ENCODE data around the gene DCST1.
"Not testable (repeated sequence)": the region's sequence is repeated elsewhere in the genome, so short reads cannot be mapped to it uniquely, and the experiment has no call there.

Gene DCST1, protein sequence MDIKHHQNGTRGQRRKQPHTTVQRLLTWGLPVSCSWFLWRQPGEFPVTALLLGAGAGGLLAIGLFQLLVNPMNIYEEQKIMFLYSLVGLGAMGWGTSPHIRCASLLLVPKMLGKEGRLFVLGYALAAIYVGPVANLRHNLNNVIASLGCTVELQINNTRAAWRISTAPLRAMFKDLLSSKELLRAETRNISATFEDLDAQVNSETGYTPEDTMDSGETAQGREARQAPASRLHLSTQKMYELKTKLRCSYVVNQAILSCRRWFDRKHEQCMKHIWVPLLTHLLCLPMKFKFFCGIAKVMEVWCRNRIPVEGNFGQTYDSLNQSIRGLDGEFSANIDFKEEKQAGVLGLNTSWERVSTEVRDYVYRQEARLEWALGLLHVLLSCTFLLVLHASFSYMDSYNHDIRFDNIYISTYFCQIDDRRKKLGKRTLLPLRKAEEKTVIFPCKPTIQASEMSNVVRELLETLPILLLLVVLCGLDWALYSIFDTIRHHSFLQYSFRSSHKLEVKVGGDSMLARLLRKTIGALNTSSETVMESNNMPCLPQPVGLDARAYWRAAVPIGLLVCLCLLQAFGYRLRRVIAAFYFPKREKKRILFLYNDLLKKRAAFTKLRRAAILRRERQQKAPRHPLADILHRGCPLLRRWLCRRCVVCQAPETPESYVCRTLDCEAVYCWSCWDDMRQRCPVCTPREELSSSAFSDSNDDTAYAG

GRCh38 chr1:155033524-155033923, at the start of gene DCST1, which contains the start of gene DCST2:
Gene DCST1, plus strand, starts transcription at chr1:155033824. Its CDS starts 213 bp downstream, at chr1:155034037.
Gene DCST2, minus strand, starts transcription at chr1:155033781. Its CDS starts 80 bp downstream, at chr1:155033701.
- no peak for DNase-seq

GRCh38 chr1:154986736-154987135, 46.9 kb upstream of the DCST1 start:
- not testable (repeated sequence) for DNase-seq

- DNase-seq = no peak
Measured at GRCh38 chr1:154987326-154987725, 46.3 kb upstream of the DCST1 start.

DNA sequence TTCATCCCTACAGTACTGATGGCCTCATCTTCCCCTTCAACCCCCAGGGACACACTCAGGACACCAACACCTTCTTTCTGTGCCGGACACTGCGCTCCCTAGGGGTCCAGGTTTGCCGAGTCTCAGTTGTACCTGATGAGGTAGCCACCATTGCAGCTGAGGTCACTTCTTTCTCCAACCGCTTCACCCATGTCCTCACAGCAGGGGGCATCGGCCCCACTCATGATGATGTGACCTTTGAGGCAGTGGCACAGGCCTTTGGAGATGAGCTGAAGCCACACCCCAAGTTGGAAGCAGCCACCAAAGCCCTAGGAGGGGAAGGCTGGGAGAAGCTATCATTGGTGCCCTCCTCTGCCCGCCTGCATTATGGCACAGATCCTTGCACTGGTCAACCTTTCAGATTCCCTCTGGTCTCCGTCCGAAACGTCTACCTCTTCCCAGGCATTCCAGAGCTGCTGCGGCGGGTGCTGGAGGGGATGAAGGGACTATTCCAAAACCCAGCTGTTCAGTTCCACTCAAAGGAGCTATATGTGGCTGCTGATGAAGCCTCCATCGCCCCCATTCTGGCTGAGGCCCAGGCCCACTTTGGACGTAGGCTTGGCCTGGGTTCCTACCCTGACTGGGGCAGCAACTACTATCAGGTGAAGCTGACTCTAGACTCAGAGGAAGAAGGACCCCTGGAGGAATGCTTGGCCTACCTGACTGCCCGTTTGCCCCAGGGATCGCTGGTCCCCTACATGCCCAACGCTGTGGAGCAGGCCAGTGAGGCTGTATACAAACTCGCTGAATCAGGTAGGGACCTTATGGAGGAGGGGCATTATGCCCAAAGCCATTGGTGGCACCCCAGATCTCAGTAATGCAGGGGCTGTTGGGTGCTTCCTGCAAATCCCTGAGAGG, 45.3 kb upstream of the DCST1 start:
- no peak for DNase-seq

DNA sequence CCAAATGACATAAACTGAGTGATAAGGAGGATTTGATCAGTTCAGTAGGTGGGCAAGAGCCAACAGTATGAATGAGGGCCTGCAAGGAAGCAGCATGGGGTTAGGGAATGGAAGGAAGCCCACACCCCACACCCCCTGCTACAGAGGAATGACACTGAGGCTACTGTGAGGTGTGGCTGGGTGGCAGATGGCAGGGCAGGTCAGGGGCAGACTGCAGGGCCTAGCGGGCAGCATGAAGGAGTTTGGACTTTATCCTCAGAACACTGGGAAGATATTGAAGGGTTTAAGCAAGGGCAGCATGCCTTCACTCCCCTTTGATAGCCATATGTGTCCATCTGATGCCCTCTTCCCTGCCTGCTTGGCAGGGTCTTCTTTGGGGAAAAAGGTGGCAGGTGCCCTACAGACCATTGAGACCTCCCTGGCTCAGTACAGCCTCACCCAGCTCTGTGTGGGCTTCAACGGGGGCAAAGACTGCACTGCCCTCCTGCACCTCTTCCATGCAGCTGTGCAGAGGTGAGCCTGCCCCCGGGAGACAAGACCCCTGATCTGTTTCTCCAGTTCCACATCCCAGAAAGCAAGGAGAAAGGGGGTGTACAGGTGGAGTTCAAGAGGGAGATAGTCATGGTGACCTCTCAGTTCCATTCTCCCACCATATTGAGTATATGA, 44.3 kb upstream of the DCST1 start:
- DNase-seq = no peak

DNA sequence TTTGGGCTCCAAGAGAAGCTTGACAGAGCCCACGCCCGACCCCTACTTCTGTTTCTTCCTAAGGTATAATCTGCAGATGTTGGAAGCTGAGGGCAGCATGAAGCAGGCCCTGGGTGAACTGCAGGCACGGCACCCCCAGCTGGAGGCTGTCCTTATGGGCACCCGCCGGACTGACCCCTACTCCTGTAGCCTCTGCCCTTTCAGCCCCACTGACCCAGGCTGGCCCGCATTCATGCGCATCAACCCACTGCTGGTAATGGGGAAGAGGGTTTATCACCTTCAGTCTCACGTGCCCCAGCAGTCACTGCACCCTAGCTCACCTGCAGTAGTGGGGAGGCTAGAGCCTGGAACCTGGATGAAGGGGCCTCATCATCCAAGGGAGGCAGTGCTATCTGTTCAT, 43.3 kb upstream of the DCST1 start:
- DNase-seq = no peak

- DNase-seq = no peak
Measured at GRCh38 chr1:154992721-154993571, 40.7 kb upstream of the DCST1 start.

DNA sequence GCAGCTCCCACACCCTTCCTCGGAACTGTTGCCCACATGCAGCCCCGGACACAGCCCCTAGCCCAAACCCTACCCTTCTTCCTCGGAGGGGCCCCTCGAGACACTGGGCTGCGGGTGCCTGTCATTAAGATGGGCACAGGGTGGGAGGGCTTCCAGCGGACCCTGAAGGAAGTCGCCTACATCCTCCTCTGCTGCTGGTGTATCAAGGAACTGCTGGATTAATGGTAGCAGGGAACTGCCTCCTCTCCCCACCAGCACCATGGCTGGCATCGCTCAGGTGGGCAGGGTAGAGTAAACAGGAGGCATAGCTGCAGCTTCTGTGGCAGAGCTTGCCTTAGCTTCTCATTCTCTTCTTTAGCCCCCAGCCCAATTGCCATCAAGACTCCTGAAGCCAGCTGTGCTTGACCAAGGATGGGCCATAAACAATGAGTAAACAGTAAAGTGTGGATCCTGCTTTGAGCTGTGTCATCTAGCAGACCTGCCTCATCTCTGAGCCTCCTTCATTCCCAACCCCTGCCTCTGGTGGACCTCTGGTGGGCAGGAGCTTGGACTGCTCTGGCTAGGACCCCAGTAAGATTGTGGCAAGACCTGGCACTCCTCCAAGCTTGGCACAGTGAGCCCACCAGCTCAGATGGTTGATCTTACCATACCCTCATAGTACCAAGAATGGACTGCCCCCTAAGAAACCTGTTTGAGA, 39.9 kb upstream of the DCST1 start, which contains the start of gene LENEP:
TSS of gene LENEP (plus strand) at position 15 of the 697 bp plus-strand sequence. CDS start at position 37, 22 bp downstream.
- no peak for DNase-seq

GRCh38 chr1:154994269-154994587, 39.4 kb upstream of the DCST1 start:
- no peak for DNase-seq

GRCh38 chr1:154994591-154994990, 39.0 kb upstream of the DCST1 start:
- DNase-seq = no peak

DNA sequence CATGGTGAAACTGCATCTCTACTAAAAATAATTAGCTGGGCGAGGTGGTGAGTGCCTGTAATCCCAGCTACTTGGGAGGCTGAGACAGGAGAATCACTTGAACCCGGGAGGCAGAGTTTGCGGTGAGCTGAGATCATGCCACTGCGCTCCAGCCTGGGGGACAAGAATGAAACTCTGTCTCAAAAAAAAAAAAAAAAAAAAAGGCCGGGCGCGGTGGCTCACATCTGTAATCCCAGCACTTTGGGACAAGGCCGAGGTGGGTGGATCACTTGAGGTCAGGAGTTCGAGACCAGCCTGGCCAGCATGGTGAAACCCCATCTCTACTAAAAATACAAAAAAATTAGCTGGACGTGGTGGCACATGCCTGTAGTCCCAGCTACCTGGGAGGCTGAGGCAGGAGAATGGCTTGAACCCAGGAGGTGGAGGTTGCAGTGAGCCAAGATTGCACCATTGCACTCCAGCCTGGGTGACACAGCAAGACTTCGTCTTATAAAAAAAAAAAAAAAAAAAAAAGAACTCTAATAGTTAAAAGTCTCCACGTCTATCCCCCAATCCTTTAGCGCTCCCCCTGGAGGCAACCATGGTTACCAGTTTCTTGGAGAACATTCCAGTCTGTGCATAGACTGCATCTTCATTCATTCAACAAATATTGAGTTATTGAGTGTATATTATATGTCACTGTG, 38.2 kb upstream of the DCST1 start:
- peak; percentile 33 for DNase-seq

- DNase-seq = no peak
Measured at GRCh38 chr1:154996966-154997701, 36.5 kb upstream of the DCST1 start.

- DNase-seq = no peak
Measured at GRCh38 chr1:154998201-154998780, 35.3 kb upstream of the DCST1 start.

GRCh38 chr1:154998818-154999570, 34.6 kb upstream of the DCST1 start:
- DNase-seq = peak; percentile 96

- peak; percentile 92 for DNase-seq
Measured at GRCh38 chr1:154999571-155000410, 33.8 kb upstream of the DCST1 start.

DNA sequence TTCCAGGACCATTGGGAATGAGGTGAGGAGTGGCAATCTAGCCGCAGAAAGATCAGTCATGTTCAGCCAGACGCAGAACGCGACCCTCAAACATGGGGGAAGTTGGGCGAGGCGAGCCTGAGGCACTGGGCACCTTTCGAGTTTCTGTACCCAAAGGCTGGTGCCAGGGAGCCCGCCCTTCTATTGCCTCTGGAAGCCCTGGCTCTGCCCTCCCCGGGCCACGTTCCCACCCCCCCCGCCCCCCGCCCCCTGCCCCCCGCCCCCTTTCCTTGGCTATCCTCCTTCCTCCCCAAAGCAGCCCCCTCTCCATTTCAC, 33.3 kb upstream of the DCST1 start:
- DNase-seq = no peak

DNA sequence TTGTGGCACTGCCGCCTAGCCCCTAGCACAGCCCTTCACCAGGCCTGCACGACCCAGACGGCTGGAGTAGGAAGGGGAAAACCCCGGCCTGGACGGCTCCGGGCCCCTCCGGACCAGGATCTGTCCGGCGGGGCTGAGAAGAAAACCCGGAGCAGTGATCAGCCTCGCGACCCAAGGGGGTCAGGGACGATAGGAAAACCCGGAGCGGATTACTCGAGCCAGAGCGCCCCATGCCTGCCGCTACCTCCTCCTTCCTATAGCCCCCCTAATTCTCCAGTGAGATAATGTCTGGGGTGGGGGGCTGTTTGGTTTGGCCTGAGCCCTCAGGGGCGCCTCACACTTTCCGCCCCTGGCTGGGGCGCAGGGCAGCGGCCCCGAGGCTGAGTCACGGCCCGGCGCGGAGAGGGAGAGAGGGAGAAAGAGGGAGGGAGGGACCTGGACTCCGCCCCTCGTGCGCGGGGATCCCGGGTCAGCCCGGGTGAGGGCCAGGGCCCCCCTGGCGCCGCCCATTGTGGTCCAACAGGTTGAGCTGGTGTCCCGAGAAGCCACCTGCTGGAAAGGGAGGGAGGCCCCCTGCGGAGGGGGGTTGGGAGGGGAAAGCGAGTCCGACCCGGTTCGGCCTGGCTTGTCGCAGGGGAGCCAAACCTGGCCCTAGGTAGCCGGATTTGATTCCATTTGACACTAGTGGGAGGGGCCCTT, 32.7 kb upstream of the DCST1 start:
- DNase-seq = peak; percentile 99

Measured in NCI-H526 treated with DMSO at 0.1 percent for 48 hours (cell line).